Measurements from ENCODE around the gene LMNA. TPM values are rescaled to one million over a fixed set of nuclear protein-coding genes. Genes with fewer than 3 reads are reported as not detected.
"Not testable (repeated sequence)": the region's sequence is repeated elsewhere in the genome, so short reads cannot be mapped to it uniquely, and the experiment has no call there.

Gene LMNA
- 30.5 TPM for polyA plus RNA-seq (2013, experiment 1 of 2)
- polyA plus RNA-seq (2013, experiment 2 of 2): 31.3 TPM

GRCh38 chr1:156114101-156114918 is at the start of gene LMNA:
TSS of gene LMNA (plus strand) at chr1:156114711. CDS start at chr1:156114919, 208 bp downstream.
- peak within 1 kb of the TSS; percentile 76 for H3K27ac ChIP-seq (ENCODE audit: low read depth, low read length)
- WGBS: under 1% methylated on average over 34 of the region's 37 CpGs
- H3K9ac ChIP-seq (ENCODE audit: low read depth, low read length): peak within 1 kb of the TSS; percentile 66
- peak within 1 kb of the TSS; percentile 93 for H3K4me3 ChIP-seq (ENCODE audit: low read length)
- H3K4me1 ChIP-seq (ENCODE audit: insufficient read depth, low read length): peaks cover 18% of the 10 kb centered on the region
- no peaks in the 10 kb centered on the region for H3K9me3 ChIP-seq (ENCODE audit: insufficient read depth, low read depth, low read length)
- H3K36me3 ChIP-seq (ENCODE audit: insufficient read depth, low read length): no peaks in the 10 kb centered on the region
- no peaks in the 10 kb centered on the region for H3K27me3 ChIP-seq (ENCODE audit: insufficient read depth, low read length)

DNA sequence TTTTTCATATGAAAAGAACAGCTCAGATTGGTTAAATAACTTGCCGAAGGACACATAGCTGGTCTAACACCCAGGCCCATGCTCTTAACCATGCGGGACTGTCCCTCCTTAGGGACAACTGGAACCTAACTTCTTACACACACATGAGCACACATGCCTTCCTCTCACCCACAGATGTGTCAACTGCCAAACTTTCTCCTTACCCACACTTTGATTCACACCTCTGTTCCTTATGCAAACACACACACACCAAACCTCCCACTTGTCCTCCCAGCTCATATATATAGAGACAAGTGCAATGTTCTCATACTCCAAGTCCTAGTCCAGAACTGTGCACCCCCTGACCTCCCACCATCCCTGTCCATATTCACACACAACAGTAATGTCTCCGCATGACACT is 49.3 kb upstream of the LMNA start:
- H3K27ac ChIP-seq (ENCODE audit: low read depth, low read length): no peak overlapping the region
- peaks cover 10% of the 10 kb centered on the region; the same call in 1 of the 2 replicates for H3K36me3 ChIP-seq (ENCODE audit: insufficient read depth, low read length)
- 86% methylated on average over 3 of the region's 3 CpGs for WGBS
- H3K9ac ChIP-seq (ENCODE audit: low read depth, low read length): no peak overlapping the region
- H3K4me3 ChIP-seq (ENCODE audit: low read length): no peak overlapping the region
- H3K9me3 ChIP-seq (ENCODE audit: insufficient read depth, low read depth, low read length): no peaks in the 10 kb centered on the region
- H3K4me1 ChIP-seq (ENCODE audit: insufficient read depth, low read length): peaks cover 16% of the 10 kb centered on the region; the same call in 1 of the 2 replicates
- H3K27me3 ChIP-seq (ENCODE audit: insufficient read depth, low read length): no peaks in the 10 kb centered on the region

- Histone ChIP-seq H3K4me3 (ENCODE audit: low read length) (no peak overlapping the region), H3K4me1 (ENCODE audit: insufficient read depth, low read length) (peaks cover 16% of the 10 kb centered on the region; the same call in 1 of the 2 replicates), H3K9me3 (ENCODE audit: insufficient read depth, low read depth, low read length) (no peaks in the 10 kb centered on the region), H3K9ac (ENCODE audit: low read depth, low read length) (no peak overlapping the region), H3K36me3 (ENCODE audit: insufficient read depth, low read length) (peaks cover 11% of the 10 kb centered on the region; the same call in 1 of the 2 replicates), H3K27me3 (ENCODE audit: insufficient read depth, low read length) (no peaks in the 10 kb centered on the region), H3K27ac (ENCODE audit: low read depth, low read length) (no peak overlapping the region)
- 75% methylated on average over 16 of the region's 16 CpGs for whole genome bisulfite sequencing
Observed at GRCh38 chr1:156065871-156066270, 48.6 kb upstream of the LMNA start.

- no peak overlapping the region for H3K9ac ChIP-seq (ENCODE audit: low read depth, low read length)
- WGBS: 86% methylated on average over 2 of the region's 2 CpGs
- no peak overlapping the region for H3K27ac ChIP-seq (ENCODE audit: low read depth, low read length)
Observed at GRCh38 chr1:156067262-156067661, 47.2 kb upstream of the LMNA start.

DNA sequence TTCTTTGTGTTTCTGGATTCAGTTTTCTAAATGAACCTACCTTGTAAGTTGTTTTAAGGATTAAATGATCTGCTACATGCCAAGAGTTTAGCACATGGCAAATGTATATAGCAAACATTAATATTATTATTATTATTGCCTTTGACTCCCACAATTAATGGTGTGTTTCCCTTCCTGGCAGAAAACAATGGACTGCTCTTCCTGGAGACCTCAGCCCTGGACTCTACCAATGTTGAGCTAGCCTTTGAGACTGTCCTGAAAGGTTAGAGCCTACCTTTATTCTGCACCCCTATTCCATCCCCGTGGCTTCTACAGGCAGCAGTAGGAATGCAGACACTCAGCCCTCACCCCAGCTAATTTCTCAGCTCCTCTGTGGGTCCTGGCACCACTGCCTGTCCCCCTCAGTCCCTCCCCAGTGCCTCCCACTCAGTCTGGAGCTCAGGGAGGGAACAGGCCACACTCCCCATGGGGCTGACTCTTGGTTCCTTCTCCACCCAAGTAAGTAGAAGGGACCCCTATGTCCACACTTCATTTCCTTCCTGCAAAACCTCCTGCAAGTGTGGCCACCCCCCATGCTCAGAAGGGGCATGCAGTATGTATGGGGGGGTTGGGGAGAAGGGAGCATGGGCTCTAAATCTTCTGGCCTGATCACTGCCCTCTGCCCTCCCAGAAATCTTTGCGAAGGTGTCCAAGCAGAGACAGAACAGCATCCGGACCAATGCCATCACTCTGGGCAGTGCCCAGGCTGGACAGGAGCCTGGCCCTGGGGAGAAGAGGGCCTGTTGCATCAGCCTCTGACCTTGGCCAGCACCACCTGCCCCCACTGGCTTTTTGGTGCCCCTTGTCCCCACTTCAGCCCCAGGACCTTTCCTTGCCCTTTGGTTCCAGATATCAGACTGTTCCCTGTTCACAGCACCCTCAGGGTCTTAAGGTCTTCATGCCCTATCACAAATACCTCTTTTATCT is 44.7 kb upstream of the LMNA start:
- Histone ChIP-seq H3K4me3 (ENCODE audit: low read length) (no peak overlapping the region), H3K36me3 (ENCODE audit: insufficient read depth, low read length) (peaks cover 21% of the 10 kb centered on the region), H3K4me1 (ENCODE audit: insufficient read depth, low read length) (peaks cover 32% of the 10 kb centered on the region), H3K9ac (ENCODE audit: low read depth, low read length) (no peak overlapping the region), H3K27me3 (ENCODE audit: insufficient read depth, low read length) (no peaks in the 10 kb centered on the region), H3K27ac (ENCODE audit: low read depth, low read length) (no peak overlapping the region), H3K9me3 (ENCODE audit: insufficient read depth, low read depth, low read length) (no peaks in the 10 kb centered on the region)
- 93% methylated on average over 3 of the region's 3 CpGs for WGBS

More at GRCh38 chr1:156067262-156067661, 47.2 kb upstream of the LMNA start:
- H3K36me3 ChIP-seq (ENCODE audit: insufficient read depth, low read length): peaks cover 13% of the 10 kb centered on the region
- H3K27me3 ChIP-seq (ENCODE audit: insufficient read depth, low read length): no peaks in the 10 kb centered on the region
- no peaks in the 10 kb centered on the region for H3K9me3 ChIP-seq (ENCODE audit: insufficient read depth, low read depth, low read length)
- H3K4me1 ChIP-seq (ENCODE audit: insufficient read depth, low read length): peaks cover 16% of the 10 kb centered on the region
- H3K4me3 ChIP-seq (ENCODE audit: low read length): no peak overlapping the region

DNA sequence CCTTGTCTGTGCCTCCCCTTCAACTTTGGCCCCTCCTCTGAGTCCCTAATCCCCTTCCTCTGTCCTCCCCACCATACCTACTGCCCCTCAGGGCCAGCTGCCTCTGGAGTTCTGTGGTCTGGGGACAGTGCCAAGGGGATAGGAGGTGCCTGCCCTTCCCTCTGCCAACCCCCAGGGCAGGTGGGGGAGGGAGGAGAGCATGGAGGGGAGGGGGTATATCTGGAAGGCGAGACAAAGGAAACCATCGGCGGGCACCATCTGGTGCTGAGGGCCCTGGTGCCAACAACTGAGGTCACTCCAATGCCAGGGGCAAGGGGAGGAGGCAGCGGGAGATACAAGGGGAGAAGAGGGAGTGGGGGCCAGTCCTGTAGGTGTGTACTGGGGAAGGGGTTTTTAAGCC is 44.0 kb upstream of the LMNA start:
- no peak overlapping the region for H3K27ac ChIP-seq (ENCODE audit: low read depth, low read length)
- 87% methylated on average over 4 of the region's 4 CpGs for WGBS

DNA sequence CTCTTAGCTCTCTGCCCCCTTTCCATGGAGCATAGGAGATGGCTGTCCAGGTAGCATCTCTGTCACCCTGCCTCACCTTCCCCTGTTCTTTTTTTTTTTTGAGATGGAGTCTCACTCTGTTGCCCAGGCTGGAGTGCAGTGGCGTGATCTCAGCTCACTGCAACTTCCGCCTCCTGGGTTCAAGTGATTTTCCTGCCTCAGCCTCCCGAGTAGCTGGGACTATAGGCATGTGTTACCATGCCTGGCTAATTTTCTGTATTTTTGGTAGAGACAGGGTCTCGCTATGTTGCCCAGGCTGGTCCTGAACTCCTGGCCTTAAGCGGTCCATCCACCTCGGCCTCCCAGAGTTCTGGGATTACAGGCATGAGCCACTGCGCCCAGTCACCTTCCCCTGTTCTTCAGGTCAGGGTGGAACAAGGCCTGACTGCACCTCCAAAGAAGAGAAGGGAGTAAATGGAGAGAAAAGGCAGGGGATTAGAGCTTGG is 43.1 kb upstream of the LMNA start:
- H3K9ac ChIP-seq (ENCODE audit: low read depth, low read length); H3K27me3 ChIP-seq (ENCODE audit: insufficient read depth, low read length); H3K9me3 ChIP-seq (ENCODE audit: insufficient read depth, low read depth, low read length); H3K27ac ChIP-seq (ENCODE audit: low read depth, low read length); H3K4me3 ChIP-seq (ENCODE audit: low read length): not testable (repeated sequence)
- 91% methylated on average over 7 of the region's 7 CpGs for WGBS
- Histone ChIP-seq H3K4me1 (ENCODE audit: insufficient read depth, low read length) (peaks cover 42% of the 10 kb centered on the region), H3K36me3 (ENCODE audit: insufficient read depth, low read length) (peaks cover 30% of the 10 kb centered on the region)

More for the DNA sequence above, 44.0 kb upstream of the LMNA start:
- Histone ChIP-seq H3K4me3 (ENCODE audit: low read length) (no peak overlapping the region), H3K27me3 (ENCODE audit: insufficient read depth, low read length) (no peaks in the 10 kb centered on the region), H3K36me3 (ENCODE audit: insufficient read depth, low read length) (peaks cover 25% of the 10 kb centered on the region), H3K9ac (ENCODE audit: low read depth, low read length) (no peak overlapping the region), H3K4me1 (ENCODE audit: insufficient read depth, low read length) (peaks cover 39% of the 10 kb centered on the region), H3K9me3 (ENCODE audit: insufficient read depth, low read depth, low read length) (no peaks in the 10 kb centered on the region)

DNA sequence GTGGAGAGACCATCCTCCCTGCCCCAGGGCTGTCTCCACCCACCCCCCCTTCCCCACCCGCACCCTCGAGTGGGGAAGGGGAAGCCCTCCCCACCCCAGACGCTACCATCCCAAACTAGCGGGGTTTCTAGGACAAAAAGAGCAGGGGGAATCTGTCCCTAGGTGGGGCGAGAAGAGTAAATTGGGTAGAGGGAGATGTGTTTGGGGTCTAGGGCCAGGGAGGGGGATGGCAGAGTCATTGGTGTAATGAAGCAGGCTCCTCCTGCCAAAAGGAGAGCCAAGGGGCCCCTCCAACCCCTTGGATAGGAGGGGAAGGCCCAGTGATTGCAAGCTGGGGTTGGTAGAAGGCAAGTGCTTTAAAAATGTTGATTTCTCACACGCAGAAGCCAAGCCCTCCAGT is 42.3 kb upstream of the LMNA start:
- Histone ChIP-seq H3K36me3 (ENCODE audit: insufficient read depth, low read length) (peaks cover 36% of the 10 kb centered on the region), H3K4me3 (ENCODE audit: low read length) (no peak overlapping the region), H3K27ac (ENCODE audit: low read depth, low read length) (no peak overlapping the region), H3K9me3 (ENCODE audit: insufficient read depth, low read depth, low read length) (no peaks in the 10 kb centered on the region), H3K9ac (ENCODE audit: low read depth, low read length) (no peak overlapping the region), H3K27me3 (ENCODE audit: insufficient read depth, low read length) (no peaks in the 10 kb centered on the region), H3K4me1 (ENCODE audit: insufficient read depth, low read length) (peaks cover 50% of the 10 kb centered on the region)
- WGBS: 73% methylated on average over 3 of the region's 6 CpGs

- no peaks in the 10 kb centered on the region for H3K27me3 ChIP-seq (ENCODE audit: insufficient read depth, low read length)
- WGBS: 3% methylated on average over 1 of the region's 1 CpG
- H3K4me3 ChIP-seq (ENCODE audit: low read length): no peak overlapping the region
- no peaks in the 10 kb centered on the region for H3K9me3 ChIP-seq (ENCODE audit: insufficient read depth, low read depth, low read length)
- peaks cover 39% of the 10 kb centered on the region for H3K36me3 ChIP-seq (ENCODE audit: insufficient read depth, low read length)
- H3K4me1 ChIP-seq (ENCODE audit: insufficient read depth, low read length): peaks cover 60% of the 10 kb centered on the region
- no peak overlapping the region; the same call in 1 of the 2 replicates for H3K9ac ChIP-seq (ENCODE audit: low read depth, low read length)
- H3K27ac ChIP-seq (ENCODE audit: low read depth, low read length): no peak overlapping the region
Observed at GRCh38 chr1:156073110-156073687, 41.3 kb upstream of the LMNA start.

DNA sequence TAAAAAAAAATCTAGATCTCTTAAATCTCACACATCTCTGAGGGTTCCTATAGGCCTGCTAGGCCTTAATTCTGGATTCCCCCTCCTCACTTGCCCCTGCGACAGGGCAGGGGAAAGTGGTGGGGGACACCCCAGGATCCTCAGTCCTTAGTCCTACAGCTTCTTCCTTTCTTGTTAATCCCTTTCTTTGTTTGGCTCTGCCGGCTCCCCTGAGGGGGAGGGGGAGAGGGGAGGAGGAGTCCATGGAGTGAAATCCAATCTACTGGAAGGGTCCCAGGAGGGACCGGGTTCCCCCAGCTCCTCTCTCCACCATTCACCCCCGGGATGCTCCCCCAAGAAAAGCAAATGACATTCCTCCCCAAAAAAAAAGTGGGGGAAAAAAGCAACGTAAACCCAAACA is 40.8 kb upstream of the LMNA start:
- WGBS: 5% methylated on average over 3 of the region's 5 CpGs
- no peak overlapping the region for H3K9ac ChIP-seq (ENCODE audit: low read depth, low read length)
- no peak overlapping the region for H3K27ac ChIP-seq (ENCODE audit: low read depth, low read length)
- H3K36me3 ChIP-seq (ENCODE audit: insufficient read depth, low read length): peaks cover 42% of the 10 kb centered on the region
- H3K9me3 ChIP-seq (ENCODE audit: insufficient read depth, low read depth, low read length): no peaks in the 10 kb centered on the region
- H3K4me3 ChIP-seq (ENCODE audit: low read length): no peak overlapping the region
- peaks cover 65% of the 10 kb centered on the region for H3K4me1 ChIP-seq (ENCODE audit: insufficient read depth, low read length)
- no peaks in the 10 kb centered on the region for H3K27me3 ChIP-seq (ENCODE audit: insufficient read depth, low read length)
